Right lung (tissue), 5 donors: ENCODE data around the gene KCNA5. TPM values are rescaled to one million over a fixed set of nuclear protein-coding genes. Genes with fewer than 3 reads are reported as not detected.

ENCODE experiments used
- DNase-seq, 2 donors: peaks; one replicate each; pipeline ENCODE4 v3.0.0-alpha.2; 2013
- polyA plus RNA-seq, 5 donors: library from polyadenylated mRNA; unstranded; fragments of 120-200 nt; gene quantifications; one replicate each; pipeline versions ENCODE4 v1.2.1 to v1.2.3, GENCODE V29; 2013; ENCODE audit warnings: inconsistent platforms in 1 of 5, low replicate concordance in 1 of 5; ENCODE audit not compliant: insufficient read length in 5 of 5, insufficient read depth in 1 of 5

The KCNA5 gene
- polyA plus RNA-seq, 5 donors: 0.39 to 1.8 (median 1.3) TPM

- no peak for DNase-seq
Measured at GRCh38 chr12:5026342-5026938, 17.2 kb upstream of the KCNA5 start.

- no peak for DNase-seq
Measured at GRCh38 chr12:5027046-5027821, 16.4 kb upstream of the KCNA5 start.

GRCh38 chr12:5030066-5030465 lies 13.6 kb upstream of the KCNA5 start:
- DNase-seq: no peak

GRCh38 chr12:5031242-5031641 lies 12.4 kb upstream of the KCNA5 start:
- DNase-seq: no peak

- no peak for DNase-seq
Measured at GRCh38 chr12:5031958-5032357, 11.7 kb upstream of the KCNA5 start.

- no peak for DNase-seq
Measured at GRCh38 chr12:5032821-5033220, 10.9 kb upstream of the KCNA5 start.

GRCh38 chr12:5033883-5034282 lies 9.8 kb upstream of the KCNA5 start:
- no peak for DNase-seq

- no peak for DNase-seq
Measured at GRCh38 chr12:5034603-5035002, 9.1 kb upstream of the KCNA5 start.

GRCh38 chr12:5035618-5036017 lies 8.1 kb upstream of the KCNA5 start:
- no peak for DNase-seq

- no peak for DNase-seq
Measured at GRCh38 chr12:5036031-5036430, 7.6 kb upstream of the KCNA5 start.

- DNase-seq: no peak
Measured at GRCh38 chr12:5037795-5038357, 5.8 kb upstream of the KCNA5 start.

GRCh38 chr12:5038781-5039311 lies 4.8 kb upstream of the KCNA5 start:
- DNase-seq: no peak

- DNase-seq: no peak
Measured at GRCh38 chr12:5039815-5040214, 3.9 kb upstream of the KCNA5 start.

GRCh38 chr12:5040368-5040767 lies 3.3 kb upstream of the KCNA5 start:
- DNase-seq: no peak

GRCh38 chr12:5044420-5045295 lies 979 bp downstream of the KCNA5 start:
- DNase-seq: no peak

- no peak for DNase-seq
Measured at GRCh38 chr12:5047094-5047493, 3.4 kb downstream of the KCNA5 start.

- DNase-seq: no peak
Measured at GRCh38 chr12:5047729-5048128, 4.0 kb downstream of the KCNA5 start.

- no peak for DNase-seq
Measured at GRCh38 chr12:5050542-5050941, 6.9 kb downstream of the KCNA5 start.

GRCh38 chr12:5051334-5051733 lies 7.7 kb downstream of the KCNA5 start:
- no peak for DNase-seq

- no peak for DNase-seq
Measured at GRCh38 chr12:5051913-5052312, 8.2 kb downstream of the KCNA5 start.

- no peak for DNase-seq
Measured at GRCh38 chr12:5052348-5052747, 8.7 kb downstream of the KCNA5 start.

- no peak for DNase-seq
Measured at GRCh38 chr12:5059358-5059757, 15.7 kb downstream of the KCNA5 start.
